GM18867 (cell line): ENCODE results near the gene ZBED2.
"Not testable (repeated sequence)": the region's sequence is repeated elsewhere in the genome, so short reads cannot be mapped to it uniquely, and the experiment has no call there.

Experiments used
- ATAC-seq: cut with Tn5 transposase; IDR thresholded peaks from one replicate; pipeline ENCODE4 v1.9.1; 2021; ENCODE audit warnings: mild to moderate bottlenecking, moderate library complexity; ENCODE audit not compliant: unreplicated experiment

The ZBED2 gene

DNA sequence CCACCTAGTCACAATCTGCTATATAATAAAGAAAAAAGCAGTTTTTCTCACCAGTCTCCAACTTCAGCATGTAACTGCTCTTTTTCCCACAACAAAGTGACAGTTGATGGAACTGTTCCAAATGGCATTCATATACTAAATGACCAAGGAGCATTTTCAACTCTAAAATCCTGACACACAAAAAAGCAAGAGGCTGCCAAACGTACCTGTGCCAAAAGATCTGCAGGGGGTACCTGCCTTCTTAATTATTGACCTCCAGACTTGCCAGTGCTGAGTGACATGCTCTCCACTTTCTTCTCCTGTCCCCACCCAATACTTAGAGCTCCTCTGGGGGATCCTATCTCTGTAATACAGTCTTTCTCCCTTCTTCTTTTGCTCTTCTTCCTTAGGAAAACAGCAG, 18.0 kb downstream of the ZBED2 start:
- ATAC-seq, result no peak

DNA sequence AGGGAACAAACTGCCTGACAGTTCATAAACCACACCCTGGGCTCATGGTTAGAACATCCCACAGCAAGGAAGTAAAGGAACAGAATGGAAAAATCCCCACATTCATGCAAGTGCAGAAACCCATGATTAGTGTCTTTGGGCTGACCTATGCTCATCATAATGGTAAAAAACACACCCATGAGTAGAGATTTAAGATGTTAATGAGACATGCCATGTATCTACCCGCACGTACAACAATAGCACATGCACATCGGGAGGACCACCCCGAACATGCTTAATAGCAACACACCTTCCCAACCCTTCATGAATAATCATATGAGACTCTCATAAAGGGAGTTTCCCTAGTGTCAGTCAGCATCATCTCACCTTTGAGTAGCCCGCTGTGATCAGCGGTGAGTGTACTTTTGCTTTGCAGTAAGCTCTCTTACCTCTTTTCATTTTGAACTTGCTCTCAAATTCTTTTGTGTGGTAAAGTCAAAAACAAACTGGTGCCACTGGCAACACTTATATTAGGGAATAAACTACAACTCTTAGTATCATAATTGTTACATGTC, 23.2 kb downstream of the ZBED2 start:
- no peak for ATAC-seq

DNA sequence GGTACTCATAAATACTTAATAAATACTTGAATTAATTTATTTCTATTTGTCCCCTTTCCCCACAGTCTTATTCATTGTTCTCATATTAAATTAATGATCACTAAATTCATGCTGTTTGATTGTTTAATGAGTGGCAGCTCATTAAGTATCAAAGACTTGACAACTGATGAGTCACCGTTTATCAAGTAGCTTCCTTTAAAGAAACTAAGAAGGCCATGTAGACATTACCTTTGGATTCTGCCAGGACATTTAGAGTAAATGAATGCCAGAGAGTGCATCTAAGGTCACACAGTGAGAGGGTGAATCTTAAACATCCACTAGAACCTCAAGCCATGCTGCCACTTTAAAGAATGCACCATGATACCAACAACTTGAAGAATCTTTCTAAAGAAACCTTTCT, 23.9 kb downstream of the ZBED2 start:
- no peak for ATAC-seq

DNA sequence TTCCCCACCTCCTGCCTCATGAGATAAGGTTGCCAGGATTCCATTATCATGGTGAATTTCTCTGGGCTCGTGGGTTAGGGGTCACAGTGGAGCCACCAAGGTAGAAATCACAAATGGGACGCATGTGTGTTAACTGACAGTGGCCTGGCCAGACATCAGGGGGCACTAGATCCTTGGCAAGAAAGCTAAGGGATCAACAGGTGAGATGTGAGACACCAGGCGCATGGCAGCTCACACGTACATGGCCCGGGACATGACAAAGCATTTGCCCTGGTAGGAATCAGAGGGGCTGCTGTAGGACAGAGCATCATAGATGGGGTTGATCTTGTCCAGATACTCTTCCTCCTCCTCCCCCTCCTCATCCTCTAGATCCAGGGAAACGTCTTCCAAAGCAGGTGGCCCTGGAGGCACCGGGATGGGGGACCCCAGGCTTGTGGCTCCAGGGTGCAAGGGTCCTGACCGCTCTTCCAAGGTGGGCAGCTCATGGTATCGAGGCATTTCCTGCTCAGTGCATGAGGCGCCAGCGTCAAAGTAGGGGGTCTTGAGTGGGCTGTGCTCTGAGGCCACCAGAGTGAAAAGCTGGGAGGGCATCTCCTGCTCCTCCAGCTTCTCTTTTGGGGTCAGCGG, 24.6 kb downstream of the ZBED2 start:
- no peak for ATAC-seq

DNA sequence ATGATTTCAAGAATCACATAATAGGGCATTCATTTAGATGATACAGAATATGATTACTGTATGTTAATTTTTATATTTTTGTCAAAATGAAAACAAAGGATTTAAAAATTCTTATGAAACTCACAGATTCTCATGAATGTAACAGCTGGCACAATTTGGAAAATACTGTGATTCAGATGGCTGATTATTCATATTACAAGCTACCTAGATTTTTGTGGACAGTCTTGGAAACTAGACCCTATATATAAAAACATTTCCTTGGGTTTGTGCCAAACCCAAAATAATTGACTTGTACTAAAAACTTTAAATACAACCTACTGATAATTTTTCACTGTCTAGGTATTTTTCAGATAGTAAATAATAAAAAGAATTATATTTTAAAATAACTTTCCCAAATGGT, 26.2 kb downstream of the ZBED2 start:
- no peak for ATAC-seq

DNA sequence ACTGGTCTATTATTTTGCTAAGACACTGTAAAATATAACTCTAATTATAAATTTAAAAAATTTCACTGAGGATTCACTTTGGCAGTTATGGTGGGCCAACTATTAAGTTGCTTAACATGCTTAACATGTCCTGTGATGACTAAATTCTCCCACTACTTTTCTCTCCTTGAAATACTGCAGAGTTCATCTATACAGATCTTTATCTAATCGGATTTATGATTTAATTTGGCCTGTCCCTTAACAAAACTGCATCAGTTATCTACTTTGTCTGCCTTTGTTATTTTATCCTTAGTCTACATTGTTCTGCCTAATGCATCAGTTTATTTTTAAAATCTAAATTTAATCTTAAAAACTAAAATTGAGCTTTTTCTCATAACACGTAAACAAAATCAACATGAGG, 26.8 kb downstream of the ZBED2 start:
- ATAC-seq, result no peak

DNA sequence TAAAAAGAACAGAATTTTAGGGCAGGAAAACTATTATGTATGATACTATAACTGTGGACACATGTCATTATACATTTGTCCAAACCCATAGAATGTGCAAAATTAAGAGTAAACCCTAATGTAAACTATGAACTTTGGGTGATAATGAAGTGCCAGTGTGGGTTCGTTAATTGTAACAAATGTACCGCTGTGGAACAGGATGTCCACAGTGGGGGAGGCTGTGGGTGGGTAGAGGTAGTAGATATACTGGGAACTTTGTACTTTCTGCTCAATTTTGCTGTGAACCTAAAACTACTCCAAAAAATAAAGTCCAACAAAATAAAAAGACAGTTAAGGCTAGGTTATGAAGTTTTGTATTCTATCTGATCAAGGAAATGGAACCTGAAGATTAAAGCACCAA, 28.3 kb downstream of the ZBED2 start:
- ATAC-seq, result no peak

DNA sequence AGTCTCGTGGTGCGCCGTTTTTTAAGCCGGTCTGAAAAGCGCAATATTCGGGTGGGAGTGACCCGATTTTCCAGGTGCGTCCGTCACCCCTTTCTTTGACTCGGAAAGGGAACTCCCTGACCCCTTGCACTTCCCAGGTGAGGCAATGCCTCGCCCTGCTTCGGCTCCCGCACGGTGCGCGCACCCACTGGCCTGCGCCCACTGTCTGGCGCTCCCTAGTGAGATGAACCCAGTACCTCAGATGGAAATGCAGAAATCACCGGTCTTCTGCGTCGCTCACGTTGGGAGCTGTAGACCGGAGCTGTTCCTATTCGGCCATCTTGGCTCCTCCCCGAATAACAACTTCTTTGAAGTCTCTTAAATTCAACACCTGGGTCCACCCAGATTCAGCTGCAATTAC, 33.2 kb downstream of the ZBED2 start:
- not testable (repeated sequence) for ATAC-seq

DNA sequence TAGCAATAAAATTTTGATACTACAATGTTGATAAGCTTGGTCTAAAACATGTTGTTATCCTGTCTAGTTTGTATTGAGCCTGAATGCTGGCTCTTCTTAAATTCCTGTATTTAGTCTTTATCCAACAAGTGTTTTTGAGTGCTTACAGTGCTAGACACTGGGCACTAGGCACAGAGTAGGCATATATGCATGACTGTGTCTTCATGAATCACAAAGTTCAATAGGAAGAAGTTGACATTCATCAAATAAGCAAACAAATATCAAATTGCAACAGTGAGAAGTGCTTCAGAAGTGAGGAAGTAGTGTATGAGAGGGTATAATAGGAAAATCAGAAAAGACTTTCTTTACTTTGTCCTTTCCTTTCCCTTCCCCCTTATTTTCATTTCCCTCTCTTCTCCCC, 46.4 kb downstream of the ZBED2 start:
- ATAC-seq, result no peak

DNA sequence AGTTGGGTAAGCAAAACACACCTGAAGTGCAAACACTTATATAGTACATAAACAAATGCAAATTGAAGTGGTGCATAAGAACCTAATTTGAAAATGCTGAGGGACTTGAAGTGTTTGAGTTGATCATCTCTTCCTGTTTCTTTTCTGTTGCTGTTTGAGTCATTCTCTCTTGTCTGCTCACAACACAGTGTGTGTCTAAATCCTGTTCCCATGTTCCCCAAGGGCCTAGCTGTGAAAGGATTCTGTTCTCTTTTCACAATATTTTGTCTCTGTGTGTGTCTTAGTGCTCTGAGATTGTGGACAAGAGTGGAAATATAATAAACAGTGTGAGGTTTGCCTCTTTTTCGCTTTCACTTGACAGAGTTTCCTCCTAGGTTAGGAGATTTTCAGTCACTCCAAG, 47.1 kb downstream of the ZBED2 start:
- ATAC-seq, result peak; percentile 62

DNA sequence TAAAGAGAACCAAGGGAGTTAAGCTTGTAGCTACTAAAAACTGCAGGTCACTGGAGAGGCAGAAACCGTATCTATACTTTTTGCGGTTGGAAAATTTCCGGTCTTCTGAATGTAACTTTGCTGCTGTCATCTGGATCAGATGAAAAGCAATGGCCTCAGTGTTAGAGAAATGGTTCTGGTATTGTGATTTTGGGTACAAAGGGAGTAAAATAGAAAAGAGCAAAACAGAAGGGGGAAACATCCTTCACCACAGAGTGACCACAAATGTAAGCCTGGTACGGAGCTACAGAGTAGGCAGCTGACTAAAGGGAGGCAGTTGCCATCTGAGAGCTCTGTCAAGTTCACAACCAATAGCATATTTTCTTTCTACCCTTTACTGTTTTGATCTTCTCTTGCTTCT, 47.5 kb downstream of the ZBED2 start:
- peak; percentile 88 for ATAC-seq

DNA sequence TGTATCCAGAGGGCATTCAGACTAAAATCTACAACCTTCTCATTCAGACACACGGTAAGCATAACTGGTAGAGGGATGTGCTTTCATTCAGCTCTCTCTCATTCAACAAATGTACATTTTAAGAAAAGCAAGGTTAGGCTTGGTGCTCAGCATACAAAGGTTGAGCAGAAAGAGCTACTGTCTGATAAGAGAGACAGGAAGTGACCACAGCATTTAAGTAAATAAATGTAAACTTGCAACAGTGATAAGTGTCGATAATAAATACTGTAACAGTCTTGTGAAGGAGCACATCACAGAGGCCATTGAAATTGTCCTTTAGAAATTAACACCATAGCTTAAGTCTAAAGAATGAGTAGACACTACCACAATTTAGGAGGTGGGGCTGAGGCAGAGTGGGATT, 49.8 kb downstream of the ZBED2 start:
- ATAC-seq, result no peak
